Activated CD4-positive, alpha-beta T cell treated with anti-CD3 and anti-CD28 coated beads for 4 hours (primary cell): ENCODE results near the gene SLC49A4.
A peak's percentile ranks its signal among the peaks of the same experiment; 100 is the strongest.
"Not testable (repeated sequence)": the region's sequence is repeated elsewhere in the genome, so short reads cannot be mapped to it uniquely, and the experiment has no call there.

Experiments used
- DNase-seq, 2 donors: peaks; one replicate each; pipeline ENCODE4 v3.0.0-alpha.2; 2020

Gene SLC49A4, protein sequence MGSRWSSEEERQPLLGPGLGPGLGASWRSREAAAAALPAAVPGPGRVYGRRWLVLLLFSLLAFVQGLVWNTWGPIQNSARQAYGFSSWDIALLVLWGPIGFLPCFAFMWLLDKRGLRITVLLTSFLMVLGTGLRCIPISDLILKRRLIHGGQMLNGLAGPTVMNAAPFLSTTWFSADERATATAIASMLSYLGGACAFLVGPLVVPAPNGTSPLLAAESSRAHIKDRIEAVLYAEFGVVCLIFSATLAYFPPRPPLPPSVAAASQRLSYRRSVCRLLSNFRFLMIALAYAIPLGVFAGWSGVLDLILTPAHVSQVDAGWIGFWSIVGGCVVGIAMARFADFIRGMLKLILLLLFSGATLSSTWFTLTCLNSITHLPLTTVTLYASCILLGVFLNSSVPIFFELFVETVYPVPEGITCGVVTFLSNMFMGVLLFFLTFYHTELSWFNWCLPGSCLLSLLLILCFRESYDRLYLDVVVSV

DNA sequence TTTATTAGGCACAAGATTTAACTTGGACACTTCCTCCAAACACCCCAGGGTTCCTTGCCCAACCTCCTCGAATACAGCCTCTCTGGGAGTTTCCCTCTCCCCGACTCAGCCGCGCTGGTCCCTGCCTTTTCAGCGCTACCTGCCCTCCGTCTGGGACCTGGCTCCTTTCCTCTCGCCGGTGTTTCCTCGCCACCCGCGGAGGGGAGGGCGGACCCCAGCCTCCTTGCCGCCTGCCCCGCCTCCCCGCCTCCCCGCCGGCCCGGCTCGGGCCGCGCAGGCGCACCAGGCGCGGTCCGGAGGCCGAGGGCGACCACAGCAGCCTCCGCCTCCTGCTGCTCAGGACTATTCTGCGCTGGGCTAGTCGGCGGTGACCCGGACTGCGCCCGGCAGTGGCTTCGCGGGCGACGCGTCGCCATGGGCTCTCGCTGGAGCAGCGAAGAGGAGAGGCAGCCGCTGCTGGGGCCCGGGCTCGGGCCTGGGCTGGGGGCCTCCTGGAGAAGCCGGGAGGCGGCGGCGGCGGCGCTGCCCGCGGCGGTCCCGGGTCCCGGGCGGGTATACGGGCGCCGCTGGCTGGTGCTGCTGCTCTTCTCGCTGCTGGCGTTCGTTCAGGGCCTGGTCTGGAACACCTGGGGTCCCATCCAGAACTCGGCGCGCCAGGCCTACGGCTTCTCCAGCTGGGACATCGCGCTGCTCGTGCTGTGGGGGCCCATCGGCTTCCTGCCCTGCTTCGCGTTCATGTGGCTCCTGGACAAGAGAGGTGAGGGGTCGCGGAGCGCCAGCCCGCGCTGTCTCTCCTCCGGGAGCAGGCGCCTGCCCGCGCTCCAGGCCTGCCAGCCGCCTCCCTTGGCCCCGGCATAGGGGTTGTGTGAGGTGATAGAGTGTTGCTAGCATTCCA is at the start of gene SLC49A4:
Gene SLC49A4, plus strand, starts transcription at position 291 of the 895 bp plus-strand sequence. Its CDS starts 124 bp downstream, at position 415.
- peak; percentile 61 to 66 for DNase-seq

- no peak for DNase-seq
Observed at GRCh38 chr3:122745369-122746021, 49.4 kb upstream of the SLC49A4 start.

GRCh38 chr3:122747295-122747694 is 47.6 kb upstream of the SLC49A4 start:
- DNase-seq: not testable (repeated sequence)

DNA sequence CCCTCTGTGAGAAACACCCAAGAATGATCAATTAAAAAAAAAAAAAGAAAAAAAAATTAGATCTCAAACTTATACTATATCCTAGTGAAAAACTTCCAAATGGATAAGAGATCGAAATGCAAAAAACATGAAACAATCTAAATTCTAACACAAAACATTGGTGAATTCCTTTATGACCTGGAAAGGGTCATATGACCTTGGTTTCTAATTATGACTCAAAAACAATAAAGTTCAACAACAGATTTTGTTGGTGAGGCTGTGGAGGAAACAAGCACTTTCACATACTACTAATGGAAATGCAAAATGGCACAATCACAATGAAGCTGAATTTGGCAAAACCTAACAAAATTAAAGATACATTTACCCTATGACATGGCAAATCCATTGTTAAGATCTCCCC is 46.5 kb upstream of the SLC49A4 start:
- DNase-seq: no peak

- peak in 1 of 2 donors; percentile 13 for DNase-seq
Observed at GRCh38 chr3:122754929-122755328, 39.9 kb upstream of the SLC49A4 start.

DNA sequence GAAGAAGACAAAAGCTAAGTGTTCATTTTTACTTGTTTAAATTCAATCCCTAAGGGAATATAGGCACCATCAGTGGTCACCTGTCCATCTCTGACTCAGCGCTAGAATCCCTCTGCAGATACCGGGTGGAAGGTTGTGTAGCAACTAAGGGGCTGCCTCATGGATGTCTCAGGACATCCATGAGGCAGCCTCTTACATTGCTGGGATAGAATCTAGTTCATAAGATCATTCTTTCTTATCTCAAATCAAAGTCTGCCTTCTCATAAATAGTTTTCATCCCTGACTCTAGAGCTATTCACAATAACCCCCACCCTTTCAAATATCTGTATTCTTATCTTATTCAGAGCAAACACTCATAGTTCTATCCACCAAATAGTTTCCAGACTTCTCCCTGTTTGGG is 39.4 kb upstream of the SLC49A4 start:
- no peak for DNase-seq

- DNase-seq: no peak
Observed at GRCh38 chr3:122758877-122759560, 35.9 kb upstream of the SLC49A4 start.

- no peak for DNase-seq
Observed at GRCh38 chr3:122760453-122761271, 34.2 kb upstream of the SLC49A4 start.

GRCh38 chr3:122766430-122766829 is 28.4 kb upstream of the SLC49A4 start:
- DNase-seq: no peak

DNA sequence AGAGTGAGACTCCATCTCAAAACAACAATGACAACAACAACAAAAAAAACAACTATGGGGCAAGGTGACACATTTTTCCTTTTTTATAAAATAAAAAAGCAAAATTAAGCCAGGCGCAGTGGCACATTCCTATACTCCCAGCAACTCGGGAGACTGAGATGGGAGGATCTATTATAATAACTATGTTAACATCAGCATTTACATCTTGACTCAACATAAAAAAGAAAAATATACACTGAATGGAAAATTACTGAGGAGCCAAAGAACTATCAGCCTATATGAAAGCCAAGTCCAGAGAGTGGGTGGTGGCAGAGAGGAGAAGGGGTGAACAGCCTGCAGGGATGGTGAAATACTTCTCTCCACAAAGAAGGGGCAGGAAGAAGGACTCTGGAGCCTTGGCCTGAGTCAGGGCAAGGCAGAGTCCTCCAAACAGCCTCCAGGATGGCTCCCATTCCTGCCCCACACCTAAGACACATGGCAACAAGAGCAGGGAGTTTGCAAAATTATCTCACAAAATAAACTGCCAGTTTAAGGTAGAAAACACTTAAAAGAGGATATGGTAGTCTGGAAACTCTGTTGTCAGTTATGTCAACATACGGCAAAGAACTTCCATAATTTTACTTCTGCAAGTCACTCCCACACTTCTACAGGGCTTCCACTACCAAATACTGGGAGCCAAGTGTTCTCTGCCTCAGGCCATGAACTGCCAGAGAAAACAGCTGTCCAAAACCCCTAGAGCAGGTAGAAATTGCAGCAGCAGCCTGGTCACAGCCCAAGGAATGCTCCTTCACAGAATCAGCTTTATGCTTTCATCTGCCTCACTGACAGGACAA is 27.1 kb upstream of the SLC49A4 start:
- DNase-seq: no peak

DNA sequence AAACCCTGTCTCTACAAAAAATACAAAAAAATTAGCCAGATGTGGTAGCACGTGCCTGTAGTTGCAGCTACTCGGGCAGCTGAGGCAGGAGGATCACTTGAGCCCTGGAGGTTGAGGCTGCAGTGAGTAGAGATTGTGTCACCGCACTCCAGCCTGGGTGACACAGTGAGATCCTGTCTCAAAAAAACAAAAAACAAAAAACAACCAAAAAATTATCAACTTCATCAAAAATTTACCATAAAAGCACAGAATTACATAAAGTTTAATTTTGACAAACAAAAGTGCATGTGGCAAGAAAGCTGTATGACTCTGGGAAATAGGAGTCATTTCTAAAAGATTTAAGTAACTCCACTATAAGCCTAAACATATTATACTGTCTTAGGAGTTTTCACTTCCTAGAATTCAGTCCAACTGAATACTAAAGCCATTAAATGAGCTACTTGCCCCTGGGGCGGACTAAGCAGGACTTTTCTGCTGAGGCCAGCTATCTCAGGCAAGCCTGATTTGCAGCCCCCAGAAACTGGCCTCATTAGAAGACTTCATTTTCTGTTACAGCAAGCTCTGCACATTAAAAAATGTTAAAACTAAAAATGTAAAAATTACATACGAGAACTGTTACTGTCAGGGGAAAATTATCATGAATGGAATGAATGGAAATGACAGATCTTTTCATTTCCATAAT is 24.2 kb upstream of the SLC49A4 start:
- DNase-seq: no peak

GRCh38 chr3:122772827-122773226 is 22.0 kb upstream of the SLC49A4 start:
- DNase-seq: no peak

- DNase-seq: no peak
Observed at GRCh38 chr3:122773944-122774509, 20.8 kb upstream of the SLC49A4 start.

DNA sequence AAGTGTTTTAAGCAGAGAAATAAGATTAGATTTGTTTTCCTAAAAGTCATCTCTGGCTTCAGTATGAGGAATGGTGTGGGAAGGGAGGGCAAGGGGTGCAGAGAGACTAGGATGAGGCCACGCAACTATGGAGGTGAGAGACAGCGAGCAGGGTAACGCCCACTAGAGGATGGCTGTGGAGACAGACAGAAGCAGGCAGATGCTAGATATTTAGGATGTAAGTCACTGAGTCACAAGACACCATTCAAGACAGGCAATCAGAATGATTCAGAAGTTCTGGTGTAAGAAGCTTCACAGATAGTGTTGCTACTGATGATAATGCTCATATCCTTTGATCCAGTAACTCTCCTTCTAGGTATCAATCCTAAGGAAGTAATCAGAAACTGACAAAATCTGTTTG is 20.3 kb upstream of the SLC49A4 start:
- DNase-seq: no peak

DNA sequence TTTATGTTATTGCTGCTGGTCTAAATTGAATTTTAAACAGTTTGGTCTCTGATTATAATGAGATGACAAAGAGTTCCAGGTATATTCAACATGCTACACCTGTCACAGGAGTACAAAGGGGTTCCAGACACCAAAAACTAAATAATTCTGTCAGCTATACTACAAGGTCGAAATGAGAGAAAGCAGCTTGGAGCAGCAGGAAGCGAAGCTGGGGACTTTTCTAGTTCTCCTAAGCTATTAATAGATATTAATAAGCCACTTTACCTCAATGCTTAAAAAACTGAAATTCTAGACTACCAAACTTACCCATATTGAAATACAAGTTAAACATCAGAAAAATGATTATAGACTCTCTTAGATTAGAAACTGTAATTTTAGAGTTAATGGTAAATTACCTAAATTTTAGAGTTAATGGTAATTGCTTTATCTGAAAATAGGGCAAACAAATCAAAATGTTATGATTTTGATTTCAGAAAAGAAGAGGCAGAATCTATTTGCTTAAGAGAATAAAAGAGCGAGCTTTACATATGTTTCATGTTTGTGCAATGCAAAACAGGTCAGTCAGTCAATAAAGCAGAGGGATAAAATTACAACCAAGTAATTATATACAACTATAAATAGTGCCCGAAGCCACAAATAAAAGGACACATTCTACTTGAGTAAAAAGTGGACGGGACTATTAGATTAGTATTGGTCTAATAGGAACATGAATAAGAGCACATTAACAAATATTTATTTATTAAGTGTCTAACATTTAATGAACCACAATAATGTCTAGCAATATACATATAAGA is 18.0 kb upstream of the SLC49A4 start:
- no peak for DNase-seq

DNA sequence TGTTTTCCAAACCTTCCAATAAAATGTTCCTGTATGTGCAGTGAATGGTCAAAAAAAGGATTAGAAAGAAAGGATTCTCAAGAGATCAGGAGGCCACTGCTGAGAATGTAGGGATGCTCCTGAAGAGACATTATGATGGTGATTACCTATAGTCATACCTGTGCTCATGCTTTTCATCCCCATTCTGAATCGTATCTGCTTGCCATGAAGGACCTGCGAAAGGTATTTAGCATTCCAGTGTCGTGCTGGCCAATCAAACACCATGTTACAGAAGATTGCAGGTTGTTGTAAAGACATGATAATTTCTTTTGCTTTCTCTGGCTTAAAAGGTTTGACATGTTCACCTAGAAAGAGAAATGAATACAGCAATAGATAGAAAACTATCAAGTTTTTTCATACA is 17.3 kb upstream of the SLC49A4 start:
- DNase-seq: no peak

- no peak for DNase-seq
Observed at GRCh38 chr3:122782804-122783203, 12.1 kb upstream of the SLC49A4 start.

GRCh38 chr3:122784436-122784835 is 10.4 kb upstream of the SLC49A4 start:
- no peak for DNase-seq

DNA sequence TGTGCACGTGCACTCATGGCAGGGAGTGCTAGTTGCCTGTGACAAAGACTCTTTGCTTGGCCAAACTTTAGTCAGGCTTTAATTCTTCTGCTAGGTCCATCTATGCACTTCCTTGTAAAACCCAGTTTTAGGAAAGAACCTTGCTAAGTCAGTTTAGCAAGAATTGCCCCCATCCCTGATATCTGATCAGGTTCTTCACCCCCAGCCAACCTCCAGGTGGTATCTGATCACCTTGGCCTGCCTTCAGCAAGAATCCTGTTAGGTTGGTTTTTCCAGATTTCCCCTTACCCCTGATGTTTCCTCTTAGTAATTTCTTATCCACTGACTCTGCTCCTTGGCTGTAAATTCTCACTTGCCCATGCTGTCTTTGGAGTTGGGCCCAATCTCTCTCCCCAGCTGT is 9.6 kb upstream of the SLC49A4 start:
- no peak for DNase-seq
